Mononuclear cell (primary cell): ENCODE data around the gene HNF4A. TPM values are rescaled to one million over a fixed set of nuclear protein-coding genes. Genes with fewer than 3 reads are reported as not detected.
A peak's percentile ranks its signal among the peaks of the same experiment; 100 is the strongest.
"Not testable (repeated sequence)": the region's sequence is repeated elsewhere in the genome, so short reads cannot be mapped to it uniquely, and the experiment has no call there.

Experiments
- H3K27me3 ChIP-seq: 2 replicates; pipeline ENCODE4 v1.6.0; 2011; ENCODE audit warnings: low read length, control low read depth; ENCODE audit not compliant: insufficient read depth
- H3K4me1 ChIP-seq: 2 replicates; pipeline ENCODE4 v1.5.1; 2011; ENCODE audit warnings: mild to moderate bottlenecking, low read length, control low read depth; ENCODE audit not compliant: insufficient read depth
- H3K4me3 ChIP-seq: 2 replicates; pipeline ENCODE4 v1.5.1; 2011; ENCODE audit warnings: mild to moderate bottlenecking, low read length, moderate library complexity
- H3K9me3 ChIP-seq: 2 replicates; pipeline ENCODE4 v1.5.1; 2011; ENCODE audit warnings: low read depth, mild to moderate bottlenecking, control low read depth, low read length
- total RNA-seq: library from RNA; depleted of rRNA; stranded (reverse); fragments of >200 nt; gene quantifications from one replicate; pipeline ENCODE4 v1.2.3, GENCODE V29; 2012

Gene HNF4A
- not detected for total RNA-seq

DNA sequence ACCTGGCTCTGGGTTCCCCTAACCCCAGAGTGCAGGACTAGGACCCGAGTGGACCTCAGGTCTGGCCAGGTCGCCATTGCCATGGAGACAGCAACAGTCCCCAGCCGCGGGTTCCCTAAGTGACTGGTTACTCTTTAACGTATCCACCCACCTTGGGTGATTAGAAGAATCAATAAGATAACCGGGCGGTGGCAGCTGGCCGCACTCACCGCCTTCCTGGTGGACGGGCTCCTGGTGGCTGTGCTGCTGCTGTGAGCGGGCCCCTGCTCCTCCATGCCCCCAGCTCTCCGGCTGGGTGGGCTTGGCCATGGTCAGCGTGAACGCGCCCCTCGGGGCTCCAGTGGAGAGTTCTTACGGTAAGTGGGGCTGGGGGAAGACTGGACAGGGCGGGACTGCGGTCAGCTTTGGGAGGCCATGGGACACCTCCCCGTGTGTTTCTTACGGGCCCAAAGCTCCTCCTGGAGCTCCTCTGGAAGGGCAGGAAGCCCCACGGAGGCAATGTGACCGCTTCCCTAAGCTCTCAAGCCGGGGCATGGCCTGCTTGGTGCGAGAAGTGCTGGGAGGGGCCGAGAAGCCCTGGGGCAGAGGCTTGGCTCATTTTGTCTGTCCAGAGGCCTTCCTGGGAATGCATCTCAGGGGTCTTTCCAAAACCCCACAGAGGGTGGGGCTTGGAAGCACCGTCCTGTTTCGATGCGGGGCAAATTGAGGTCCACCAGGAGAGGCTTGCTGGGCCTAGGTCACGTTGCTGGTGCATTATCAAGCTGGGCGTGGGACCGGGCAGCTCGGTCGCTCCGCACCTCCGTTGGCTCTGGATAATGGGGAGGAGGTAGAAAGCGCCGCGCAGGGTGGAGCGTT, at the start of gene HNF4A:
TSS of gene HNF4A (plus strand) at position 202 of the 855 bp plus-strand sequence. CDS start at position 308, 106 bp downstream.
- no peaks in the 10 kb centered on the region for H3K4me1 ChIP-seq
- H3K4me3 ChIP-seq: no peak within 1 kb of the TSS
- H3K9me3 ChIP-seq: no peaks in the 10 kb centered on the region
- H3K27me3 ChIP-seq: no peaks in the 10 kb centered on the region

DNA sequence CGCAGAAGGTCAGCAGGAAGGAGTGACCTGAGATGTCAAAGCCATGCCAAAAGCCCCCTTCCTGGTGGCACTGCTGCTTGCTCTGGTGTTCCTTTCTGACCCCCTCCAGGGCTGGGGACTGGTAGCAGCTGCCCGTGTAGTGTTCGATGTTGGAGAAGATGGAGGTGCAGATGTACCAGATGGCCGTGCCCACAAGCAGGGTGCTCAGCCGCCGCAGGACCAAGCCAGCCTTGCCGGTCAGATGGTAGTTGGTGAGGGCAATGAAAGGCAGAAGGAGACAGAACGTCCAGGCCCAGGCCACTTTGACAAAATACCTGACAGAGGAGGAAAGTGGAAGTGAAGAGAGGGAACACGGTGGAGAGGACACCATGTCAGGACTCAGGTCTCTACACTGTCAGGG, 48.6 kb upstream of the HNF4A start:
- H3K27me3 ChIP-seq: no peaks in the 10 kb centered on the region
- H3K4me3 ChIP-seq: no peak overlapping the region
- peaks cover 18% of the 10 kb centered on the region for H3K4me1 ChIP-seq
- H3K9me3 ChIP-seq: no peaks in the 10 kb centered on the region

DNA sequence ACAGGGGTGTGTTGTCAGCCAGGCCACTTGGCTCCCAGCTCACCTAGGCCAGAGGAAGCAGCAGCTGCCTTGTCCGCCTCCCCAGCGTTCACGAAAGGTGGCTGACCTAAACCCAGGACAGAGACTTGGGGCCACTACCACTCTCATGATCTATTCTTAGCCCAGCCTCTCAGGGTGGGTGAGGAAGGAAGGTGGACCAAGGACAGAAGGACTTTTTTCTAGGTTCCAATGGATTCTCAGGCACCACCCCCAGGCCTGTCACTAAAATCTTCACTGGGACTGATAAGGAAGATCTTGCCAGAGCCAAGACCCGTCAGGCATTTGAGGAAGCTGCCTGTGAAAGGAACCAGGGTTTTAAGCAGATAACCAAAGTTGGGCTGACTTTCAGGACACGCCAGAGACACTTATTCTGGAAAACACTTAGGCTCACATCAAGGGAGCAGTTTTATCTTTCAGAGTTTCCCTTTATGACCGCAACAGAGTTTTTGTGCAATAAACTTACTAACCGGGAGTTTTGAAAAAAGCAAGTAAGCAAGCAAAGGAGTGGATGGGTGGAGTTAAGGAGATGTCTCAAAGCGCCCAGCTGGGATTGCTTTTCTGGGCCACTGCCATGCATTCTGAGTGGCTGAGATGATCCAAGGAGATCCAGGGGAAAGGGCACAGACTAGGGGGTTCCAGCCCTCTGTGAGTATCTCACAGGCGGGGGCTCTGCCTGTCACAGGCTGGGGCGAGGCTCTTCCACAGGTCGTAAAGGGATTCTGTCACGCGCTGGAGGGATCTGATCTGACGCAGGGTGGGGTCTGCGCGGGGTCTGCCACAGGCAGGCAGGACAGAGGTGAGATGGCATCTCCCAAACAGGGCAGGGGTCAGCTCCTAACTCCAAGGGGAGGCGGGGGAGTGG, 45.5 kb upstream of the HNF4A start:
- Histone ChIP-seq H3K4me3 (peak overlapping the region; percentile 90), H3K27me3 (no peaks in the 10 kb centered on the region), H3K9me3 (no peaks in the 10 kb centered on the region), H3K4me1 (peaks cover 18% of the 10 kb centered on the region)

DNA sequence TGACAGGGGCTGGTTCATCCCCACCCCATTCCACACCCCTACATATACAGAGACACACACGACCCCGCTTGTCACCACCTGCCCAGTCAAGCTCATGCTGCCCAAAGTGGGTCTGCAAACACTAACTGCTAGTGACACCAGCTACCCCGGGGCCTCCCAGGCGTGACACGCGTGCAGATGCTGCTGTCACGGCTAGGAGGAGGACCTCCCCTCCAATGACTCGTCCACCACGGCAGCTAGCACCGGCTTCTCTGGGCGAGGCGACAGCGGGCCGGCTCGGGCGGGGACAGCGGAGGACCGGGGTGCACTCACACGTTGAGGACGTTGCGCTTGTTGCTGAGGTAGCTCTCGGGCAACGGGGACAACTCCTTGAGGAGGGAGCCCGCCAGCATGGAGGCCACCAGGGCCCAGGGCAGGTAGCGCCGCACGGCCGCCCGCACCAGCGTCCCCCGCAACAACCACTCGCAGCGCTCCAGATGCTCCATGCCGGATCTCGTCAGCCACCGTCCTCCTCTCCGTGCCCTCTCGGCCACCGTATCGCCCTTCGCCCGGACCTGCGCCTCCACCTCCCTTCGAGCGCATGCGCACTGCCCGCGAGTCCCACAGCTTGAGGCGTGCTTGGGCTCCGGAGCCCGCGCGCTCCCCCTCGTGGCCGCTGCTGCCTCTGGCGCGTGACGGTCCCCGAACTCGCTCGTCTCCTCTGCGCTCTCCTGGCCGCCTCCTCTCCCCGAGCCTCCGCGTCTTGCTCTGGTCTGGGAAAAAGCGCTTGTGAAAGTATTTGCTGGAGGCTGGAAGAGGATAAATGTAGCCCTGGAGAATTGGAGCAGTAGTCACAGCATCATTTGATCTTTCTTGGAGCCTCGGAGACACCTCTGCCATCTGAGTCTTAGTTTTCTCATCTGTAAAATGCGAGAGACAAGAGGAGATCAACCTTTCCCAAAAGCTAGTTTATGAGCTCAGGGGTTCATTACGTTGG, 44.5 kb upstream of the HNF4A start, which contains the start of gene FITM2:
TSS of gene FITM2 (minus strand) at position 539 of the 976 bp plus-strand sequence. CDS start at position 485, 54 bp downstream.
- no peaks in the 10 kb centered on the region for H3K9me3 ChIP-seq
- peak within 1 kb of the TSS; percentile 90 for H3K4me3 ChIP-seq
- no peaks in the 10 kb centered on the region for H3K27me3 ChIP-seq
- peaks cover 18% of the 10 kb centered on the region for H3K4me1 ChIP-seq

DNA sequence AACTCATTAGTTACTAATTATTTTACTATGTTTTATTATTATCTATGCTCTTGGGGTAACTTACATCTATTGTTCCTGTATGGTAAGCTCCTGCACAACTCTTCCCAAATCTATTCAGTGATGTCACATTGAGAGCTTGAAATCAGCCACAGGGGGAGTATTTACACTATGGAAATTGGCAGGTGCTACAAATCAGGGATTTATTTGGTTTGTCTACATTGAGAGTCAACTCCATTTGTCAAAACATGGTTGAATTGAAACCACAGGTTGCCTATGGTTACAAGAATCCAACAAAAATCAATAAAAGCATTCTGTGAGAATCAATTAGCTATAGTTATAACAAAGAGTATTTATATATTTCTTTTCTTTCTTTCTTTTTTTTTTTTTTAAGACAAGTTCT, 40.6 kb upstream of the HNF4A start:
- Histone ChIP-seq H3K27me3 (peaks cover 5% of the 10 kb centered on the region), H3K4me1 (peaks cover 13% of the 10 kb centered on the region), H3K4me3 (no peak overlapping the region), H3K9me3 (no peaks in the 10 kb centered on the region)

DNA sequence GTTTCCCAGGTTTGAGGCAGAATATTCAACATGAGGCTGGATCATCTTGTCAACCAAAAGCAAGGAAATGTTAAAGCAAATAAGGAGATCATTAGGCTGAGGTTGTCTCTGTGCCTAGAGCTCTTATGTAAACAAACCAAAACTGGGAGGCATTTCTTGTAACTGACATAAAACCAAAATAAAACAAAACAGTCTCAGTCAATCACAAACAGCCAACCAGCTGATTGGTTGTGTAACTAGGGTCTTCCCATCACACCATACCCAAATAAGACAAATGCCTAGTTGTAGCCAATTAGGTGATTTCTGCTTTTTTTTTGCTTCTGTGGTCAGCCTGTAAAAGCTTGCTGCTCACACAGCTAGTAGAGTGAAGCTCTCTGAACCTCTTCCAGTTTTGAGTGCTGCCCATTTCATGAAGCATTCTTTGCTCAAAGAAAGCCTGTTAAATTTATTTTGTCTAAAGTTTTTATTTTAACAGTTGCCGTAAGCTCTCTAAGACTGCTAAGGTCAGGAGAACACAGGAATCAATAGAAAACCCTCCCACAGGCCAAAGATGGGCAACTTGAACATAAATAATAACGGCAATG, 35.6 kb upstream of the HNF4A start:
- no peak overlapping the region for H3K4me3 ChIP-seq
- H3K9me3 ChIP-seq: no peaks in the 10 kb centered on the region
- H3K4me1 ChIP-seq: no peaks in the 10 kb centered on the region
- peaks cover 5% of the 10 kb centered on the region for H3K27me3 ChIP-seq

DNA sequence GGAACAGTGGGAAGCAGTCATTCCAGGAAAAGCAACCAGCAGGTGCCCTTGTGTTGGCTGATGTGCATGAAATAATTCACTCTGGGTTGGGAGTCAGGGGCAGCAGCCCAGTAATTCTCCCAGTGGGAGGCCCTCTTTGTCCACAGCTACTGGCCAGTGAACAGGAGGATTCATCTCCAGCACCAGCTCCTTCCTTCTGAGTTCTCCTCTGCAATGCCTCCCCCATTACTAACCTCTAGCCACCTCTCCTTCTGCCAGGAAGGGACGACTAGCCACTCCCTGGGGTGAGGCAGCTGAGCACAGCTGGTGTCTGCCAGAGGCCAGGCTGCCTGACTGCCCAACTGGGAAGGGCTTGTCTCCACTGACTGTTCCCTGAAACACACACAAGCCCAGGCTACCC, 31.2 kb upstream of the HNF4A start:
- H3K27me3 ChIP-seq: peaks cover 3% of the 10 kb centered on the region

DNA sequence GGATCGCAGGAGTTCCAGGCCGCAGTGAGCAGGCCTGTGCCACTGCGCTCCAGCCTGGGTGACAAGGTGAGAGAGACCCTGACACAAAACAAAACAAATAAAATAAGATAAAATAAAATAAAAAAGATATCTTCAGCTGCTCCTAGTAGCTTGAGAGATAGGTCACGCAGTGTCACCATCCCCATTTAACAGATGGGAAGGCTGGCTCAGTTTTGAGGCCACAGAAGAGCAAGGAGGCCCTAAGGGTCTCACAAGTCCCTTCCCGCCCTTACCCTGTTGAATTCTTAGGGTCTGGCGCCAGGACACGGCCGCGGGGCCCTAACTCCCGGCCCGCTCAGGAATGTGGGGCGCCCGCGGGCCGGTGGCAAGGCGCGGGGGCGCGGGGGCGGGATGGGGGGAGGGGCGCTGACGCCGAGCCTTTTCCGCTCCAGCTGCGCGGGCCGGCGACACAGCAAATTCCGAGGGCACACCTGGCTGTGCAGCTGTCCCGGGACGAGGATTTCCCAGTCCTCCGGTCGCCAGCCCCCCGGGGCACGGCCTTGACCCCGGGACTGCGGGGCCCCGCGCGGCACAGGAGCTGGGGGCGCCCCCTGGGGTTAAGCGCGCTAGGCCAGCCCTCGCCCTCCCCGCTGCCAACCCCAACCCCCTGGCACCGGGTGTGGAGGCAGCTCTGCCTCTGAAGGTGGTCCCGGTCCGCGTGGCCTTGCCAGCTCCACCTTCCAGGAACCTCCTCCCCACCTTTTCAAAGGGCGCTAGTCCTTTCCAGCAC, 28.9 kb upstream of the HNF4A start:
- Histone ChIP-seq H3K27me3 (peaks cover 3% of the 10 kb centered on the region), H3K9me3 (no peaks in the 10 kb centered on the region), H3K4me1 (no peaks in the 10 kb centered on the region), H3K4me3 (no peak overlapping the region)

More for the DNA sequence above, 31.2 kb upstream of the HNF4A start:
- H3K4me3 ChIP-seq: no peak overlapping the region
- no peaks in the 10 kb centered on the region for H3K9me3 ChIP-seq
- no peaks in the 10 kb centered on the region for H3K4me1 ChIP-seq

DNA sequence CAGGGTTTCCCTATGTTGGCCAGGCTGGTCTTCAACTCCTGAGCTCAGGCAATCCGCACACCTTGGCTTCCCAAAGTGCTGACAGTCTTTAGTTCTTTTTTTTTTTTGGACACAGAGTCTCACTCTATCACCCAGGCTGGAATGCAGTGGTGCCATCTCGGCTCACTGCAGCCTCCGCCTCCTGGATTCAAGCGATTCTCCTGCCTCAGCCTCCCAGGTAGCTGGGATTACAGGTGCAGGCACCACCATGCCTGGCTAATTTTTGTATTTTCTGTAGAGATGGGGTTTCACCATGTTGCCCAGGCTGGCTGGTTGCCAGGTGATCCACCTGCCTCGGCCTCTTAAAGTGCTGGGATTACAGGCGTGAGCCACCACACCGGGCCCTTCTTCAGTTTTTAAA, 27.8 kb upstream of the HNF4A start:
- H3K4me3 ChIP-seq, H3K27me3 ChIP-seq, H3K4me1 ChIP-seq, H3K9me3 ChIP-seq: not testable (repeated sequence)

DNA sequence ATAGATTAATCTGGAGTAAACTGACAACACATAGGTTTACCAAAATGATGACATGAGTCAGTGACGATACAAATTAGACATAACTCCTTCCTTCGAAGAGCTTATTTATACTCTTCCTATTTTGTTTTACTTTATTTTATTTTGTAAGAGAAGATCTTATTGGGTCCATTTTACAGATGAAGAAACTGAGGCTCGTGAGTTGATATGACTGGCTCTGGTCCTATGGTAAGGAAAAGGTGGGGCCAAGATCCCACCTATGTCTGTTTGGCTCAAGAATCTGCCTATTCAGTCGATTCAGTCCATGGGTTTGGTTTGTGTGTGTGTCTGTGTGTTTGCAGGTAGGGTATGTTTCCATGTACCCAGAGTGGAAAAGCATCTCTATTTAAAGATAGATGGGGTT, 27.1 kb upstream of the HNF4A start:
- H3K4me3 ChIP-seq: no peak overlapping the region
- H3K4me1 ChIP-seq: no peaks in the 10 kb centered on the region
- peaks cover 3% of the 10 kb centered on the region for H3K27me3 ChIP-seq
- H3K9me3 ChIP-seq: no peaks in the 10 kb centered on the region

DNA sequence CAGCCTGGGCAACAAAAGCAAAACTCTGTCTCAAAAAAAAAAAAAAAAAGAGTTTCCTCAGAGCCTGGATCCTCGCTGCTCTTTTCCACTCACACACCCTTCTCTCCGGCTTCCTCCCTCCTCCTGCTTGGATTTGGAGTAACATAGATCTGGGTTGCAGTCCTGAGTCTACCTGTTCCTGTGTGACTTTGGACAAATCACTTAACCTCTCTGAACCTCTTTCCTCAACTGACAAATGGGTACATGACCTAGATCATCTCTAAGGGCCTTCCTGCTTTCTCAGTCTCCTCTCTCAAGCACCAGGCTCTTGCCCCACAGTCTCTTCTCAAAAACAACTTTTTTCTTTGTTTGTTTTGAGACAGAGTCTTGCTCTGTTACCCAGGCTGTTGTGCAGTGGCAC, 24.3 kb upstream of the HNF4A start:
- Histone ChIP-seq H3K4me3 (no peak overlapping the region), H3K4me1 (no peaks in the 10 kb centered on the region), H3K27me3 (peaks cover 3% of the 10 kb centered on the region), H3K9me3 (no peaks in the 10 kb centered on the region)

DNA sequence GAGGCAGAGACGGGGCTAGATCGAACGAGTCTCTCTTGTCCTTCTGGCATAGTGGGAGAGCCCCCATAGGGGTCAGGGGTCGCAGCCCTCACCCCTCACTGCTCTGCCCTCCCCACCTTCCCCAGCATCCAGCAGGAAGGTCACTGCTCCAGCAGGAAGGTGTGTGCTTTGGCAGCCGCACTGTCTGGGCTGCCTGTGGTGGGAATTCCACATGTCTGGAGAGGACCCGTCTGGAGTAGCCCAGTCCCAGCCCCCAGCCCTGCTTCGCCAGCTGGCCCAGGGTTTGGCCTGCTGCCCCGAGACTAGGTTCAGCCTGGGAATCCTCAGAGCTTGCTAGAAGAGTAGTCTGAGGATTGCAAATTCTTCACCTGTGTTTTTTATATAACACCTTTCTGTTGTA, 21.2 kb upstream of the HNF4A start:
- Histone ChIP-seq H3K9me3 (no peaks in the 10 kb centered on the region), H3K27me3 (no peaks in the 10 kb centered on the region), H3K4me3 (no peak overlapping the region), H3K4me1 (no peaks in the 10 kb centered on the region)

DNA sequence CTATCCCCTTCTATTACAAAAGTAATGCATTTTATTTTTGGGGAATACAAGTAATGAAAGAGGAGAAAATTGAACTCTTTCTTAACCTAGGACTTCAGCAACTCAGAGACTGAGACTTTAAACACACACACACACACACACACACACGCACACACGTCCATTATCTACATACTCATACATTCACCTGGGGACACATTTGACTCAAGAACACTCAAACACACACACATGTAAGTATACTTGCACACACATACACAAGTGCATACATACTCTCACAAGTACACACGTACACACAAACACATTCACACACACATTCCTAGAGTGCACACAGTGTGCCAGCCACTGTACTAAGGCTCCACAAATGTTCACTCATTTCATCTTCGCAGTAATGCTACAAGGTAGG, 20.8 kb upstream of the HNF4A start:
- Histone ChIP-seq H3K27me3 (no peaks in the 10 kb centered on the region), H3K4me3 (no peak overlapping the region), H3K9me3 (no peaks in the 10 kb centered on the region), H3K4me1 (no peaks in the 10 kb centered on the region)
